B cell (primary cell): ENCODE results near the gene ARFGAP3. TPM values are rescaled to one million over a fixed set of nuclear protein-coding genes. Genes with fewer than 3 reads are reported as not detected.

ENCODE experiments used
- ATAC-seq: fragments of 200-7000 bp; cut with Tn5 transposase; one replicate; pipeline ENCODE4 v1.10.0; 2021; ENCODE audit warnings: low read depth, mild to moderate bottlenecking, moderate number of reproducible peaks, moderate library complexity
- CTCF ChIA-PET: fragments of 350-600 bp; sonication (Branson Sonifier 250); formaldehyde crosslinking; loops from one replicate; lab custom pipeline; 2021; ENCODE audit warnings: antibody characterized with exemption, inconsistent platforms; lab: Charles Lee
- POLR2A ChIA-PET: fragments of 350-600 bp; sonication (Branson Sonifier 250); formaldehyde crosslinking; loops from one replicate; lab custom pipeline; 2021; ENCODE audit warnings: antibody characterized with exemption; lab: Charles Lee
- DNase-seq: peaks from one replicate; pipeline ENCODE4 v3.0.0; 2013
- H2AFZ ChIP-seq: 2 replicates; pipeline ENCODE4 v1.6.1; 2012; ENCODE audit warnings: mild to moderate bottlenecking, low read depth, low read length; ENCODE audit not compliant: insufficient read depth, poor library complexity, severe bottlenecking
- H3K27ac ChIP-seq, 2 donors: 1 replicate in 1 of 2; 2 replicates in 1 of 2; pipeline ENCODE4 v1.5.1; 2012 to 2013; ENCODE audit warnings: low read length in 2 of 2, mild to moderate bottlenecking in 2 of 2, moderate library complexity in 1 of 2
- H3K27me3 ChIP-seq, 4 experiments: fragments of 200-600 bp in 1 of 4; sonication (generic) in 1 of 4; replicated peaks in 1 of 4; 1 replicate in 2 of 4; 2 replicates in 2 of 4; pipeline versions ENCODE4 v1.6.1 to v1.7.0; 2013 to 2016; ENCODE audit warnings: low read length in 3 of 4, mild to moderate bottlenecking in 2 of 4, mixed read lengths in 1 of 4, moderate library complexity in 1 of 4; ENCODE audit not compliant: insufficient read depth in 4 of 4, control insufficient read depth in 3 of 4; ENCODE audit errors: control extremely low read depth in 1 of 4
- H3K36me3 ChIP-seq, 2 experiments: replicated peaks in 1 of 2; 1 replicate in 1 of 2; 2 replicates in 1 of 2; pipeline versions ENCODE4 v1.6.1 to v1.7.1; 2013; ENCODE audit warnings: low read length in 1 of 2; ENCODE audit not compliant: insufficient read depth in 2 of 2, control insufficient read depth in 1 of 2; ENCODE audit errors: control extremely low read depth in 1 of 2, extremely low read depth in 1 of 2
- H3K4me1 ChIP-seq, 2 donors: fragments of 200-600 bp in 1 of 2; sonication (generic) in 1 of 2; 1 replicate in 1 of 2; 2 replicates in 1 of 2; pipeline versions ENCODE4 v1.5.1 to v1.6.1; 2013 to 2017; ENCODE audit warnings: low read length in 2 of 2; ENCODE audit not compliant: control insufficient read depth in 2 of 2, insufficient read depth in 2 of 2
- H3K4me2 ChIP-seq: replicated peaks from 2 replicates; pipeline ENCODE3; 2012; ENCODE audit warnings: mild to moderate bottlenecking, low read depth, low read length; ENCODE audit not compliant: poor library complexity, severe bottlenecking
- H3K4me3 ChIP-seq, 5 experiments: fragments of 200-600 bp in 1 of 5; sonication (generic) in 1 of 5; 1 replicate in 3 of 5; 2 replicates in 2 of 5; pipeline versions ENCODE4 v1.5.1 to v1.7.0; 2011 to 2016; ENCODE audit warnings: low read length in 4 of 5, mild to moderate bottlenecking in 4 of 5, low read depth in 2 of 5, control low read depth in 1 of 5, moderate library complexity in 1 of 5; ENCODE audit not compliant: insufficient read depth in 1 of 5; ENCODE audit errors: control extremely low read depth in 1 of 5, extremely low read depth in 1 of 5
- H3K79me2 ChIP-seq: fragments of 200-600 bp; sonication (generic); one replicate; pipeline ENCODE4 v1.6.0; 2016; ENCODE audit warnings: low read length; ENCODE audit not compliant: control insufficient read depth, insufficient read depth
- H3K9ac ChIP-seq: fragments of 200-600 bp; sonication (generic); 2 replicates; pipeline ENCODE4 v1.6.1; 2017; ENCODE audit warnings: mild to moderate bottlenecking, low read length, moderate library complexity
- H3K9me3 ChIP-seq, 3 donors: one replicate each; pipeline versions ENCODE4 v1.6.1 to v1.7.1; 2013; ENCODE audit warnings: low read length in 2 of 3; ENCODE audit not compliant: control insufficient read depth in 2 of 3, insufficient read depth in 1 of 3; ENCODE audit errors: control extremely low read depth in 1 of 3
- H4K20me1 ChIP-seq: 2 replicates; pipeline ENCODE4 v1.6.0; 2012; ENCODE audit warnings: mild to moderate bottlenecking, low read length; ENCODE audit not compliant: insufficient read depth, control insufficient read depth, poor library complexity, severe bottlenecking
- H3K27ac Mint-ChIP-seq: one replicate; pipeline ENCODE4 v1.8.0; 2021; ENCODE audit warnings: mixed read lengths
- H3K27me3 Mint-ChIP-seq: one replicate; pipeline ENCODE4 v1.8.0; 2021; ENCODE audit warnings: mixed read lengths
- H3K4me1 Mint-ChIP-seq: one replicate; pipeline ENCODE4 v1.8.0; 2021; ENCODE audit warnings: mixed read lengths
- H3K4me3 Mint-ChIP-seq: one replicate; pipeline ENCODE4 v1.8.0; 2021; ENCODE audit warnings: mixed read lengths
- H3K9me3 Mint-ChIP-seq: one replicate; pipeline ENCODE4 v1.8.0; 2022; ENCODE audit warnings: mixed read lengths; ENCODE audit not compliant: insufficient read depth
- CTCF ChIP-seq: fragments of 200-600 bp; IDR thresholded peaks from one replicate; pipeline ENCODE4 v1.8.0; 2022; ENCODE audit warnings: antibody characterized with exemption, mild to moderate bottlenecking
- EZH2 ChIP-seq: IDR thresholded peaks from 2 replicates; pipeline ENCODE4 v1.6.1; 2012; ENCODE audit warnings: borderline replicate concordance, low read depth, mild to moderate bottlenecking, moderate library complexity, low read length; ENCODE audit not compliant: insufficient read depth, poor library complexity, severe bottlenecking
- WGBS: methylation state at CpG from one replicate; pipeline ENCODE4 v1.1.5; 2013; ENCODE audit warnings: missing lambda C conversion rate; ENCODE audit not compliant: insufficient coverage; 5-methylcytosine and 5-hydroxymethylcytosine counted together
- intact Hi-C: fragments of 100-400 bp; cut with micrococcal nuclease; formaldehyde crosslinking; loops from one replicate; pipeline ENCODE4 v1.10.0; 2022
- polyA plus RNA-seq: library from polyadenylated mRNA; depleted of rRNA; stranded (reverse); fragments of >200 nt; gene quantifications from 2 replicates; pipeline ENCODE4 v1.2.3, GENCODE V29; 2012
- total RNA-seq, 2 donors: library from RNA; stranded (reverse); fragments of 120-200 nt in 1 of 2; gene quantifications; 1 replicate in 1 of 2; 2 replicates in 1 of 2; pipeline versions ENCODE4 v1.2.3 to v1.2.4, GENCODE V29; 2013 to 2022

Gene ARFGAP3
- total and polyA plus RNA-seq, 2 donors (not counting 1 experiment from before 2014, with no cell fraction given), result 10.7 to 33.2 TPM

GRCh38 chr22:42831712-42832111, 25.4 kb downstream of the ARFGAP3 start:
- Mint-ChIP-seq H3K4me3 (no peak overlapping the region), H3K4me1 (no peaks in the 10 kb centered on the region), H3K27ac (no peak overlapping the region), H3K9me3 (no peaks in the 10 kb centered on the region), H3K27me3 (no peaks in the 10 kb centered on the region)
- Histone ChIP-seq H3K4me2 (no peak overlapping the region), H4K20me1 (no peaks in the 10 kb centered on the region), H3K27ac (no peak overlapping the region), H2AFZ (no peak overlapping the region), H3K4me1 (no peaks in the 10 kb centered on the region), H3K9ac (no peak overlapping the region), H3K27me3 (no peaks in the 10 kb centered on the region), H3K79me2 (no peaks in the 10 kb centered on the region), H3K9me3 (no peaks in the 10 kb centered on the region), H3K36me3 (peaks cover 8 to 70% of the 10 kb centered on the region in 2 experiments), H3K4me3 (no peak overlapping the region)
- intact Hi-C loops, result no loop called here
- CTCF ChIA-PET, result interaction anchor here (0.7 kb wide), 1 partner anchor 14 kb away, joined by 4 read pairs; no protein-coding TSS in a partner anchor
- POLR2A ChIA-PET, result no interaction called here
- TF ChIP-seq EZH2 (no peak), CTCF (no peak)
- ATAC-seq (no peak), DNase-seq (no peak)
- WGBS, result 100% methylated on average over 3 of the region's 4 CpGs

- 98% methylated on average over 5 of the region's 5 CpGs for WGBS
- ChIA-PET CTCF (no interaction called here), POLR2A (no interaction called here)
- Histone ChIP-seq H3K27me3 (no peaks in the 10 kb centered on the region), H3K4me3 (no peak overlapping the region), H3K9ac (no peak overlapping the region), H3K36me3 (peaks cover 6 to 63% of the 10 kb centered on the region in 2 experiments), H2AFZ (no peak overlapping the region), H3K4me2 (no peak overlapping the region), H3K79me2 (no peaks in the 10 kb centered on the region), H3K4me1 (no peaks in the 10 kb centered on the region), H3K27ac (no peak overlapping the region), H4K20me1 (no peaks in the 10 kb centered on the region), H3K9me3 (no peaks in the 10 kb centered on the region)
- Mint-ChIP-seq H3K4me1 (no peaks in the 10 kb centered on the region), H3K9me3 (no peaks in the 10 kb centered on the region), H3K4me3 (no peak overlapping the region), H3K27ac (no peak overlapping the region), H3K27me3 (no peaks in the 10 kb centered on the region)
- TF ChIP-seq EZH2, result no peak
- TF ChIP-seq CTCF, result no peak
- ATAC-seq (no peak), DNase-seq (no peak)
- intact Hi-C loops, result no loop called here
Measured at GRCh38 chr22:42830161-42830560, 26.9 kb downstream of the ARFGAP3 start.
